ENCODE results near the gene KCNQ1OT1. TPM values are rescaled to one million over a fixed set of nuclear protein-coding genes. Genes with fewer than 3 reads are reported as not detected.

The KCNQ1OT1 gene
- total RNA-seq, 2 donors from 2014 or later, result 2.3 to 3.3 TPM

GRCh38 chr11:2571598-2572281, 128.1 kb downstream of the KCNQ1OT1 start:
- Histone ChIP-seq H3K27ac (no peak overlapping the region), H3K36me3 (no peaks in the 10 kb centered on the region), H3K27me3 (replicated peaks; ENCODE audit: insufficient read depth) (no peaks in the 10 kb centered on the region), H3K9me3 (no peaks in the 10 kb centered on the region), H3K4me1 (ENCODE audit: control insufficient read depth in 1 of 2, low read depth in 2 of 2) (no peaks in the 10 kb centered on the region), H3K4me3 (no peak overlapping the region)
- TF ChIP-seq CTCF (IDR thresholded peaks at IDR 0.05), result no peak
- DNase-seq (ENCODE audit: low spot score) (no peak), ATAC-seq (ENCODE audit: insufficient number of reproducible peaks, low FRiP score, low read depth) (no peak)

DNA sequence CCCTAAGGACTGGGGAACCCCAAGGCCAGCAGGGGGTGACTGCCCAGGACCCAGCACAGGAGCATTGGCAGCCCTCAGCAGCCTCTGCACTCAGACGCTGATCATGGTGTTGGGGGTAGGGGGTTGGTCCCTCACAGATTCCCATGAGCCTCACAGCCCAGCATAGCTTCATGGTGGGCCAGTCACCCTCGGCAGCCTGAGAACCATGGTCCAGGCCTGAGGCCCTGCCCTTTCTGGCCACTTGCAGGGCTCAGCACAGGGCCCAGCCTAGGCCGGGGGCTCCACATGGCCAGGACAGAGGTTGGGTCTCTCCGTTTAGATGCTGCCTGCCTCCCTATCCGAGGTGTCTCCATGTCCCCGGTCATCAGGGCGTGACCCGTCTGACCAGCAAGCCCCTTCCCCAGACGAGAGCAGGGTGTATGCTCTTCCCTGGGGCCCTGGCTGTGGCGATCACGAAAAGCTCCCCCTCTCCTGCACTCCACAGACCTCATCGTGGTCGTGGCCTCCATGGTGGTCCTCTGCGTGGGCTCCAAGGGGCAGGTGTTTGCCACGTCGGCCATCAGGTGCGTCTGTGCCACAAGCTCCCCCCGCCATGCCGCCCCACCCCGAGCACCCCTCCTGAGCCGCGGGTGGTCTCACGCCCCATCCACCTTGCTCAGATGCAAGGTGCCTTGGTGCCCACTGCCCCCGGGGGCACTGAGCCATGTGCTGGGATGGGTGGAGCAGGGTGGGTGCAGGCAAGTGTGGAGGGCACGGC, 128.8 kb downstream of the KCNQ1OT1 start:
- no peak for TF ChIP-seq CTCF (IDR thresholded peaks at IDR 0.05)
- Histone ChIP-seq H3K36me3 (no peaks in the 10 kb centered on the region), H3K4me3 (no peak overlapping the region), H3K9me3 (no peaks in the 10 kb centered on the region), H3K27me3 (replicated peaks; ENCODE audit: insufficient read depth) (no peaks in the 10 kb centered on the region), H3K4me1 (ENCODE audit: control insufficient read depth in 1 of 2, low read depth in 2 of 2) (no peaks in the 10 kb centered on the region), H3K27ac (no peak overlapping the region)
- no peak for ATAC-seq (ENCODE audit: insufficient number of reproducible peaks, low FRiP score, low read depth)
- no peak for DNase-seq (ENCODE audit: low spot score)

GRCh38 chr11:2570211-2570811, 129.5 kb downstream of the KCNQ1OT1 start:
- H3K4me3 ChIP-seq, result no peak overlapping the region
- no peaks in the 10 kb centered on the region for H3K36me3 ChIP-seq
- DNase-seq (ENCODE audit: low spot score) (no peak), ATAC-seq (ENCODE audit: insufficient number of reproducible peaks, low FRiP score, low read depth) (no peak)
- H3K27ac ChIP-seq, result no peak overlapping the region
- no peaks in the 10 kb centered on the region for H3K9me3 ChIP-seq
- H3K27me3 ChIP-seq (replicated peaks; ENCODE audit: insufficient read depth), result no peaks in the 10 kb centered on the region
- TF ChIP-seq CTCF (IDR thresholded peaks at IDR 0.05), result no peak
- H3K4me1 ChIP-seq (ENCODE audit: control insufficient read depth in 1 of 2, low read depth in 2 of 2), result no peaks in the 10 kb centered on the region

DNA sequence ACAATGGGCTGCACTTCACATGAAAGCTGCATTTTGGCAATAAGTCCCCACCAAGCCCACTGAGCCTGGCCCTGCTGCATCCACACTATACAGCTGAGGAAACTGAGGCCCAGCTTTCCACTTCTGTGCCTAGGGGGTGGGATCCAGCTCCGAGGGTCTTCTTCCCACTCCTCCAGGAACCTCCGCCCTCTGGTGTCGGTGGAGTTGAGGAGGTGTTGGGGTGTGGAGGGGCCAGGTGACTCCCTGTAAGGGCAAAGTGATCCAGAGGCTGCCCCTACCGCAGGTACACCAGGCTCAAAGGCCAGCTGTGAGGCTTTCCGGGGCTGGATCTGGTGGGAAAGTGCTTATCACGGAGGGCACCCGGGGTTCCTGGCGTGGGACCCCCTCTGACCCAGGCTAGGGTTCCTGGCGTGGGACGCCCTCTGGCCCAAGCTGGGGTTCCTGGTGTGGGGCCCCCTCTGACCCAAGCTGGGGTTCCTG, 130.0 kb downstream of the KCNQ1OT1 start:
- no peaks in the 10 kb centered on the region for H3K36me3 ChIP-seq
- H3K27ac ChIP-seq, result no peak overlapping the region
- no peak for TF ChIP-seq CTCF (IDR thresholded peaks at IDR 0.05)
- H3K4me1 ChIP-seq (ENCODE audit: control insufficient read depth in 1 of 2, low read depth in 2 of 2), result no peaks in the 10 kb centered on the region
- DNase-seq (ENCODE audit: low spot score), result no peak
- H3K4me3 ChIP-seq, result no peak overlapping the region
- no peaks in the 10 kb centered on the region for H3K9me3 ChIP-seq
- ATAC-seq (ENCODE audit: insufficient number of reproducible peaks, low FRiP score, low read depth), result no peak
- H3K27me3 ChIP-seq (replicated peaks; ENCODE audit: insufficient read depth), result no peaks in the 10 kb centered on the region

DNA sequence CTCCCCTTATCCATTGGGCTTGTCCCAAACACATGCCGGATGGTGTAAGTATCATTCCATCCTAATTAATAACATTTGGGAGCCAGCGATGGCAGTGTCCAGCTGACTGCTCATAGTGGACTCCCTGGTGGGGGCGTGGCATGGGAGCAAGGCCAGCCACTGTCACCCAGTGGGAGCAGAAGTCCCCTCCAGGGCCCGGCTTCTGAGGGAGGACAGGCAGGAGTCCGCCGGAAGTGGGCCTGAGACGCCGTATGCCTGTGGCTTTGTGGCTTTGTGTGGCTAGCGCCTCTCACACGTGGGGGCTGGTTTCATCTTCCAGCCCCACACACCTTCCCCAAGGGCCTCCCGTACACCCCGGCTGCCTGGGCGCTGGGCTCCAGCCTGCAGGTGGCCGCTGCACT, 130.5 kb downstream of the KCNQ1OT1 start:
- Histone ChIP-seq H3K4me3 (no peak overlapping the region), H3K27me3 (replicated peaks; ENCODE audit: insufficient read depth) (no peaks in the 10 kb centered on the region), H3K36me3 (no peaks in the 10 kb centered on the region), H3K27ac (no peak overlapping the region), H3K4me1 (ENCODE audit: control insufficient read depth in 1 of 2, low read depth in 2 of 2) (no peaks in the 10 kb centered on the region), H3K9me3 (no peaks in the 10 kb centered on the region)
- TF ChIP-seq CTCF (IDR thresholded peaks at IDR 0.05), result no peak
- ATAC-seq (ENCODE audit: insufficient number of reproducible peaks, low FRiP score, low read depth) (no peak), DNase-seq (ENCODE audit: low spot score) (no peak)

Measured in thoracic aorta (tissue), 2 donors.